Activated CD4-positive, alpha-beta T cell treated with anti-CD3 and anti-CD28 coated beads, Interleukin-2, amount 50 U/mL, for 24 hours (primary cell): ENCODE results near the gene MSN.

Source experiments
- DNase-seq, 2 donors: peaks; one replicate each; pipeline ENCODE4 v3.0.0-alpha.2; 2020; ENCODE audit warnings: low read depth in 1 of 2, low spot score in 1 of 2

Gene MSN

DNA sequence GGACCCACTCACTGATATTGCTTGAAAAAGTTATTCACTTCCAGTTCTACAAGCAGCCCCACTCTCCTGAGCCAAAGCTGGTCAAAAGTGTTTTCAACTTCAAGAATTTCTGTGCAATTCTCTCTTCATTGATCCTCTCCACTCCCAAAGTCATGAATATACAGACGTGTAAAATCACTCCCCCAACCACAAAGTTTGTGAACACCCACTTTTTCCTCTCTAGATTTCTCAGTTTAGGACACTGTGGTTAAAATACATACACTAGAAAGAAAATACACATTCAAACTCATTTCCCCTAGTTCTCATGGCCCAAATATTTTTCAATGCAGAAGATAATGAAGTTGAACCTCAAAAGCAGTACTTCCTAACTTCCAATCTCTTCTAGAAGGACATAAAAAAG, 116.3 kb downstream of the MSN start:
- DNase-seq, result no peak
